PFSK-1 (cell line): ENCODE data around the gene SRSF4.

ENCODE experiments used
- FOXP2 ChIP-seq: optimal IDR thresholded peaks from 2 replicates; pipeline ENCODE3; 2011; ENCODE audit warnings: borderline replicate concordance, control low read depth, inconsistent platforms; ENCODE audit not compliant: insufficient read depth; ENCODE audit errors: extremely low read length, extremely low read depth
- POLR2AphosphoS5 ChIP-seq: IDR thresholded peaks from 2 replicates; pipeline ENCODE4 v1.6.1; 2012; ENCODE audit warnings: low read depth, mild to moderate bottlenecking, control low read depth, low read length, moderate library complexity
- SIN3A ChIP-seq: IDR thresholded peaks from 2 replicates; pipeline ENCODE4 v1.6.1; 2012; ENCODE audit warnings: mild to moderate bottlenecking, low read length, moderate library complexity, borderline replicate concordance; ENCODE audit not compliant: insufficient read depth
- TAF1 ChIP-seq: IDR thresholded peaks from 2 replicates; pipeline ENCODE4 v1.6.1; 2012; ENCODE audit warnings: low read length, control low read depth, borderline replicate concordance; ENCODE audit not compliant: insufficient read depth
- TF ChIP-seq, protein P1 (sequence below), 2 experiments: IDR thresholded peaks; 2 replicates each; pipeline versions ENCODE4 v1.6.1 to v1.8.0; 2011 to 2012; ENCODE audit warnings: low read depth in 2 of 2, low read length in 2 of 2, control low read depth in 1 of 2, inconsistent platforms in 1 of 2, mild to moderate bottlenecking in 1 of 2, moderate library complexity in 1 of 2; ENCODE audit not compliant: insufficient read depth in 1 of 2

The SRSF4 gene

DNA sequence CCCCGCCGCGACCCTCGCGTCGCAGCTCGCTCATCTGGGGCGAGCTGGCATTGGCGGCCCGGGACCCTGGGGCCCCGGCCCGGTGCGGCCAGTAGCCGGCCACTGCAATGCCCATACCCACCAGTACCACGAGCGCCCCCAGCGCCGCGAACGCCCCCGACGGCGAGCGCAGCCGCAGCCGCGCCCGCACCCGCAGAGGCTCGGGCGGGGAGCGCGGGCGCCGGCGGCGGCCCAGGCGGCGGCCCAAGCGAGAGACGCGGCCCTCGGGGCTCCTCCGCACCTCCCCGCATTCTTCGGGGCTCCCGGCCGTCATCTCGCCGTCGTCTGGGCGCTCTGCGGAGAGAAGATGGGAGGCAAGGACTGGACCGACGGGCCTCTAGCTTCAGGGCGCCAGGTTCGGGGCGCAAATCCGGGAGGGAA is 60.2 kb downstream of the SRSF4 start:
- TF ChIP-seq FOXP2 (no peak), TAF1 (no peak), POLR2AphosphoS5 (no peak), SIN3A (no peak)
- TF ChIP-seq, protein P1, sequence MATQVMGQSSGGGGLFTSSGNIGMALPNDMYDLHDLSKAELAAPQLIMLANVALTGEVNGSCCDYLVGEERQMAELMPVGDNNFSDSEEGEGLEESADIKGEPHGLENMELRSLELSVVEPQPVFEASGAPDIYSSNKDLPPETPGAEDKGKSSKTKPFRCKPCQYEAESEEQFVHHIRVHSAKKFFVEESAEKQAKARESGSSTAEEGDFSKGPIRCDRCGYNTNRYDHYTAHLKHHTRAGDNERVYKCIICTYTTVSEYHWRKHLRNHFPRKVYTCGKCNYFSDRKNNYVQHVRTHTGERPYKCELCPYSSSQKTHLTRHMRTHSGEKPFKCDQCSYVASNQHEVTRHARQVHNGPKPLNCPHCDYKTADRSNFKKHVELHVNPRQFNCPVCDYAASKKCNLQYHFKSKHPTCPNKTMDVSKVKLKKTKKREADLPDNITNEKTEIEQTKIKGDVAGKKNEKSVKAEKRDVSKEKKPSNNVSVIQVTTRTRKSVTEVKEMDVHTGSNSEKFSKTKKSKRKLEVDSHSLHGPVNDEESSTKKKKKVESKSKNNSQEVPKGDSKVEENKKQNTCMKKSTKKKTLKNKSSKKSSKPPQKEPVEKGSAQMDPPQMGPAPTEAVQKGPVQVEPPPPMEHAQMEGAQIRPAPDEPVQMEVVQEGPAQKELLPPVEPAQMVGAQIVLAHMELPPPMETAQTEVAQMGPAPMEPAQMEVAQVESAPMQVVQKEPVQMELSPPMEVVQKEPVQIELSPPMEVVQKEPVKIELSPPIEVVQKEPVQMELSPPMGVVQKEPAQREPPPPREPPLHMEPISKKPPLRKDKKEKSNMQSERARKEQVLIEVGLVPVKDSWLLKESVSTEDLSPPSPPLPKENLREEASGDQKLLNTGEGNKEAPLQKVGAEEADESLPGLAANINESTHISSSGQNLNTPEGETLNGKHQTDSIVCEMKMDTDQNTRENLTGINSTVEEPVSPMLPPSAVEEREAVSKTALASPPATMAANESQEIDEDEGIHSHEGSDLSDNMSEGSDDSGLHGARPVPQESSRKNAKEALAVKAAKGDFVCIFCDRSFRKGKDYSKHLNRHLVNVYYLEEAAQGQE (IDR thresholded peaks at IDR 0.05; ENCODE audit: insufficient read depth in 1 of 2, low read depth in 2 of 2, low read length in 2 of 2) = no peak

- TF ChIP-seq FOXP2 (no peak), SIN3A (no peak), TAF1 (no peak), POLR2AphosphoS5 (no peak)
- TF ChIP-seq, protein P1 (IDR thresholded peaks at IDR 0.05; ENCODE audit: insufficient read depth in 1 of 2, low read depth in 2 of 2, low read length in 2 of 2) = no peak
Observed at GRCh38 chr1:29120947-29121485, 60.7 kb downstream of the SRSF4 start.

GRCh38 chr1:29120367-29120766 is 61.3 kb downstream of the SRSF4 start:
- no peak for TF ChIP-seq POLR2AphosphoS5
- TF ChIP-seq, protein P1 (IDR thresholded peaks at IDR 0.05; ENCODE audit: insufficient read depth in 1 of 2, low read depth in 2 of 2, low read length in 2 of 2) = no peak
- TF ChIP-seq SIN3A = no peak
- TF ChIP-seq TAF1 = no peak
- no peak for TF ChIP-seq FOXP2

DNA sequence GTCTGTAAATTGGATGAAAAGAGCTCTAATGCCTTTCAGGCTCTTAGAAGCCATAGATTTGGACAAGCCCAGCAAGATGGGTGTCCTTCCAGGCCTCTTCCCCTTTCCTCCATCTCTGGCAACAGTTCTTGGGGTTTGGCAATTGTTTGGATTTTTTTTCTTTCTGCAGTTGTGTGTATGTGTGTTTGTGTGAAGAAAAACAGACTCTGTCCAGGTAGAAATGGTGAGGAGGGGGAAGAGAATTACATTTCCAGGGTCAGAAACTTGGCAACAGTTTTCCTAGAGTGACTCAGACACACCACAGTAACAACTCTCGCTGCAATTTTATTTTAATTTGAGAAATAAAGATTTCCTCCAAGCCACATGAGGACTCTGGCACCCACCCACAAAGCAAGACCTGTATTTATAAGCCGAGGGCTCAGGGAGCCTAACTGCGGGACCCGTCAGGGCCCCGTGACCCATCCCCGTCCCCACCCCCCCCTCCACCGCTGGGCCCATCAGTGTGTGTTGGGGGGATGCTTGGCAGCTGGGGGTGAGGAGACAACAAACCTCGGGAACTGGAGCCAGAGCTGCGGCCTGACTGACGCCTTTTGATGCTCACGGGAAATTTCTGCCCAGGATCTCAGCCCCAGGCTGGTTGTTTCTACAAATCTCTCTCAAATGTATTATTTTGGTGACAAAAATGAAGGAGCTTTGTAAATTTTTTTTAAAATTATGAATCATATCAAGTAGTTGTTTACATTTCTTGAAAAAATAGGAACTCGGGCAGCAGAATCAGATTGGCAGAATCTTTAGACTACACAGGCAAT is 62.4 kb downstream of the SRSF4 start:
- TF ChIP-seq POLR2AphosphoS5 (no peak), TAF1 (no peak), SIN3A (no peak), FOXP2 (no peak)
- TF ChIP-seq, protein P1 (IDR thresholded peaks at IDR 0.05; ENCODE audit: insufficient read depth in 1 of 2, low read depth in 2 of 2, low read length in 2 of 2) = no peak

GRCh38 chr1:29117381-29117780 is 64.3 kb downstream of the SRSF4 start:
- TF ChIP-seq, protein P1 (IDR thresholded peaks at IDR 0.05; ENCODE audit: insufficient read depth in 1 of 2, low read depth in 2 of 2, low read length in 2 of 2) = no peak
- TF ChIP-seq SIN3A (no peak), FOXP2 (no peak), POLR2AphosphoS5 (no peak), TAF1 (no peak)
